ENCODE results near the gene TMF1.

TMF1 gene

GRCh38 chr3:68972358-68972979 is 79.7 kb downstream of the TMF1 start:
- peak; percentile 68 for DNase-seq (ENCODE audit: low read depth)
- no peak overlapping the region for H3K4me3 ChIP-seq (ENCODE audit: low read depth, low read length)
- no peak for TF ChIP-seq MYC (IDR thresholded peaks at IDR 0.05; ENCODE audit: low read depth, low read length)
- no peak for TF ChIP-seq POLR2A (IDR thresholded peaks at IDR 0.05; ENCODE audit: extremely low read depth, insufficient read length)
- TF ChIP-seq MAX (IDR thresholded peaks at IDR 0.05; ENCODE audit: low read depth, low read length) = no peak
- peak; percentile 90 for TF ChIP-seq CTCF (IDR thresholded peaks at IDR 0.05; ENCODE audit: low read depth, low read length)
